SK-N-SH (cell line): ENCODE results near the gene SEMA6C. TPM values are rescaled to one million over a fixed set of nuclear protein-coding genes. Genes with fewer than 3 reads are reported as not detected.

Experiments used
- CTCF ChIA-PET: fragments of 300-600, 350-600 bp; formaldehyde crosslinking; extraction: SDS; loops from one replicate; lab custom pipeline; 2021; lab: Yijun Ruan, JAX
- POLR2A ChIA-PET: fragments of 350-600 bp; sonication (Branson Sonifier 250); formaldehyde crosslinking; extraction: SDS; loops from one replicate; lab custom pipeline; 2020; ENCODE audit warnings: antibody characterized with exemption, inconsistent platforms; lab: Yijun Ruan, JAX
- DNase-seq: peaks from one replicate; pipeline ENCODE4 v3.0.0; 2012
- H2AFZ ChIP-seq: fragments of 200-600 bp; sonication (generic); 2 replicates; pipeline ENCODE4 v1.8.1; 2016; ENCODE audit warnings: antibody characterized with exemption, mild to moderate bottlenecking, low read depth
- H3F3A ChIP-seq: fragments of 200-600 bp; sonication (generic); replicated peaks from 2 replicates; pipeline ENCODE3; 2016; ENCODE audit warnings: antibody characterized with exemption, mild to moderate bottlenecking; ENCODE audit not compliant: insufficient read depth
- H3K27ac ChIP-seq, 2 experiments: fragments of 200-500 bp in 1 of 2; fragments of 200-600 bp in 1 of 2; sonication (Bioruptor generic) in 1 of 2; sonication (generic), shearing (Covaris generic) in 1 of 2; 2 replicates each; pipeline versions ENCODE4 v1.5.1 to v1.6.1; 2014 to 2016; ENCODE audit warnings: low read depth in 2 of 2, inconsistent platforms in 1 of 2, low read length in 1 of 2, mild to moderate bottlenecking in 1 of 2, mixed read lengths in 1 of 2
- H3K27me3 ChIP-seq: fragments of 200-600 bp; sonication (generic), shearing (Covaris generic); 2 replicates; pipeline ENCODE4 v1.6.1; 2016; ENCODE audit warnings: mixed run types; ENCODE audit not compliant: insufficient read depth
- H3K36me3 ChIP-seq, 2 experiments: fragments of 200-500 bp in 1 of 2; fragments of 200-600 bp in 1 of 2; sonication (Bioruptor generic) in 1 of 2; sonication (generic) in 1 of 2; replicated peaks in 1 of 2; 2 replicates each; pipeline versions ENCODE3 to v1.5.1; 2014 to 2016; ENCODE audit warnings: low read length in 1 of 2, mild to moderate bottlenecking in 1 of 2; ENCODE audit not compliant: insufficient read depth in 2 of 2, control insufficient read depth in 1 of 2
- H3K4me1 ChIP-seq, 2 experiments: fragments of 200-500 bp in 1 of 2; fragments of 200-600 bp in 1 of 2; sonication (Bioruptor generic) in 1 of 2; sonication (generic), shearing (Covaris generic) in 1 of 2; 2 replicates each; pipeline versions ENCODE4 v1.5.1 to v1.6.1; 2014 to 2016; ENCODE audit warnings: low read depth in 1 of 2, low read length in 1 of 2, mixed run types in 1 of 2; ENCODE audit not compliant: insufficient read depth in 2 of 2, control insufficient read depth in 1 of 2
- H3K4me2 ChIP-seq: fragments of 200-600 bp; sonication (generic), shearing (Covaris generic); 2 replicates; pipeline ENCODE4 v1.6.1; 2017; ENCODE audit warnings: mixed run types
- H3K4me3 ChIP-seq, 2 experiments: fragments of 200-500 bp in 1 of 2; fragments of 200-600 bp in 1 of 2; sonication (Bioruptor generic) in 1 of 2; sonication (generic), shearing (Covaris generic) in 1 of 2; 2 replicates each; pipeline versions ENCODE4 v1.5.1 to v1.8.1; 2014 to 2016; ENCODE audit warnings: low read depth in 2 of 2, inconsistent platforms in 1 of 2, low read length in 1 of 2, mild to moderate bottlenecking in 1 of 2, mixed read lengths in 1 of 2, moderate library complexity in 1 of 2
- H3K79me2 ChIP-seq: fragments of 200-600 bp; sonication (generic); 2 replicates; pipeline ENCODE4 v1.8.1; 2017; ENCODE audit warnings: mild to moderate bottlenecking; ENCODE audit not compliant: insufficient read depth
- H3K9ac ChIP-seq: fragments of 200-600 bp; sonication (generic); 2 replicates; pipeline ENCODE4 v1.6.1; 2017; ENCODE audit warnings: mixed run types
- H3K9me2 ChIP-seq: fragments of 200-600 bp; sonication (generic); 2 replicates; pipeline ENCODE4 v1.6.1; 2017; ENCODE audit warnings: mixed run types
- H3K9me3 ChIP-seq: fragments of 200-600 bp; sonication (generic); 2 replicates; pipeline ENCODE4 v1.6.1; 2017; ENCODE audit warnings: mixed run types, mild to moderate bottlenecking, moderate library complexity
- H4K20me1 ChIP-seq: fragments of 200-600 bp; sonication (generic); 2 replicates; pipeline ENCODE4 v1.6.1; 2017; ENCODE audit warnings: mild to moderate bottlenecking, mixed run types; ENCODE audit not compliant: insufficient read depth
- EP300 ChIP-seq, 2 experiments: IDR thresholded peaks; 2 replicates each; pipeline versions ENCODE4 v1.4.0 to v1.6.1; 2012; ENCODE audit warnings: borderline replicate concordance in 1 of 2, low read depth in 1 of 2, low read length in 1 of 2
- FOSL2 ChIP-seq: IDR thresholded peaks from 2 replicates; pipeline ENCODE4 v1.4.0; 2012; ENCODE audit warnings: low read depth, mild to moderate bottlenecking, moderate library complexity, borderline replicate concordance
- FOXJ3 ChIP-seq: sonication (generic); formaldehyde crosslinking; IDR thresholded peaks from 2 replicates; pipeline ENCODE4 v1.5.1; 2020; ENCODE audit warnings: mild to moderate bottlenecking, missing genetic modification reagents
- FOXM1 ChIP-seq: IDR thresholded peaks from 2 replicates; pipeline ENCODE4 v1.4.0; 2012; ENCODE audit warnings: low read depth, mild to moderate bottlenecking
- GABPA ChIP-seq: IDR thresholded peaks from 2 replicates; pipeline ENCODE4 v1.4.0; 2012; ENCODE audit warnings: low read depth, mild to moderate bottlenecking
- NRF1 ChIP-seq: IDR thresholded peaks from 2 replicates; pipeline ENCODE4 v1.6.1; 2012; ENCODE audit warnings: low read depth, mild to moderate bottlenecking, low read length
- RXRA ChIP-seq: IDR thresholded peaks from 2 replicates; pipeline ENCODE4 v1.4.0; 2012; ENCODE audit warnings: low read depth, mild to moderate bottlenecking, borderline replicate concordance
- TAF1 ChIP-seq: IDR thresholded peaks from 2 replicates; pipeline ENCODE4 v1.6.1; 2012; ENCODE audit warnings: low read depth, mild to moderate bottlenecking, low read length, moderate library complexity, borderline replicate concordance
- TEAD4 ChIP-seq: IDR thresholded peaks from 2 replicates; pipeline ENCODE4 v1.4.0; 2012; ENCODE audit warnings: mild to moderate bottlenecking, borderline replicate concordance; ENCODE audit not compliant: insufficient read depth
- YY1 ChIP-seq: IDR thresholded peaks from 2 replicates; pipeline ENCODE4 v1.4.0; 2012; ENCODE audit warnings: low read depth, mild to moderate bottlenecking
- WGBS: methylation state at CpG from one replicate; pipeline ENCODE4 v1.1.6; 2017; ENCODE audit warnings: low lambda C conversion rate; 5-methylcytosine and 5-hydroxymethylcytosine counted together
- polyA plus RNA-seq, 3 experiments: library from polyadenylated mRNA; depleted of rRNA; stranded (reverse); fragments of >200 nt; gene quantifications; 2 replicates each; pipeline ENCODE4 v1.2.3, GENCODE V29; 2012
- TF ChIP-seq, protein P1 (sequence below): IDR thresholded peaks from 2 replicates; pipeline ENCODE4; 2012
- TF ChIP-seq, protein P2 (sequence below): fragments of 150-350 bp; IDR thresholded peaks from 2 replicates; pipeline ENCODE4 v1.6.1; 2017; ENCODE audit warnings: antibody characterized with exemption, low read length, low read depth, borderline replicate concordance
- TF ChIP-seq, protein P3 (sequence below): IDR thresholded peaks from 2 replicates; pipeline ENCODE4 v1.4.0; 2012; ENCODE audit warnings: low read depth
- TF ChIP-seq, protein P4 (sequence below): fragments of 200-600 bp; sonication (generic); IDR thresholded peaks from 2 replicates; pipeline ENCODE4 v1.6.1; 2017; ENCODE audit warnings: antibody characterized with exemption, mild to moderate bottlenecking, moderate library complexity

Gene SEMA6C
- polyA plus RNA-seq, 1 of the 3 experiments (the other 2 are of a cell fraction): 4.0 TPM

DNA sequence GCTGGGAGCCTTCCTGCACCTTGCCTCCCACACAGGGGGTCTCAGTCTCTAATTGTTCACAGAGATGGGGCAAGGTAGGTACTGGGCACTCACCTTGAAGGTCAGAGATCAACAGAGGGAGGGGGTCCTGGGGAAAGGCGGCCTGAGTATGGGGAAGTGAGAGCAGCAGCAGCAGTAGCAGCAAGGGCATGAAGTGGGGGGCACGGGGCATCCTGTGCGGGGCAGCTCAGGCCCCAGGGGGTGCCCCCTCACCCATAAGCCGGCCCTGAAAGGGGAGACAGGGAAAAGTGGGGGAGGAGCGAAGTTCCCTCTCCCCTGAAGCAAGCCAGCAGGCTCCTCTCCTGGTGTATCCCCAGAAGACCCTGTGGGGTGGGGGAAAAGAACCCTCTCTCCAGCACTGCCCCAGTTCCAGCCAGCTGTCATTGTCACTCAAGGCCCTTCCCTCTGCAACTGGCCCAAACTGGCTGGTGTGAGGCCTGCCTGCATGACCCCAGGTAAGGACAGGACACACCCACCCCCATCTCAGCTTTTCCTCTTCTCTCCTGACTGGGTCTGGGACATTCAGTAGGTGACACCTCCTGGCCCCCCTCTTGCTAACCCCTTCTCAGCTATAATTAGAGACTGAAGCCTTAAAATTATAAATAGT, 3.9 kb downstream of the SEMA6C start:
- no peak overlapping the region for H3K4me3 ChIP-seq
- POLR2A ChIA-PET: interaction anchor here (1.2 kb wide), 1 partner anchor 83 kb away, joined by 3 read pairs; the partner anchor contains the start of gene MLLT11
- H2AFZ ChIP-seq: no peak overlapping the region
- peak; percentile 16 for DNase-seq
- no peak overlapping the region for H3K4me2 ChIP-seq
- H3K9ac ChIP-seq: no peak overlapping the region
- CTCF ChIA-PET: interaction anchor here (0.8 to 6.8 kb wide), 5 partner anchors 13 to 118 kb away, joined by 3 to 40 read pairs (median 4); partner anchors contain the start of genes MLLT11 and TNFAIP8L2
- WGBS: 68% methylated on average over 5 of the region's 5 CpGs
- no peaks in the 10 kb centered on the region for H3K79me2 ChIP-seq
- no peaks in the 10 kb centered on the region for H3K27me3 ChIP-seq
- no peak overlapping the region for H3K27ac ChIP-seq
- TF ChIP-seq FOXJ3 (CRISPR knock-in tag) (no peak), NRF1 (no peak), YY1 (no peak), TAF1 (no peak), FOSL2 (no peak), TEAD4 (no peak), GABPA (no peak), EP300 (IDR thresholded peaks at IDR 0.05; ENCODE audit: borderline replicate concordance in 1 of 2, low read depth in 1 of 2, low read length in 1 of 2) (no peak), FOXM1 (no peak), RXRA (no peak)
- TF ChIP-seq, protein P1, sequence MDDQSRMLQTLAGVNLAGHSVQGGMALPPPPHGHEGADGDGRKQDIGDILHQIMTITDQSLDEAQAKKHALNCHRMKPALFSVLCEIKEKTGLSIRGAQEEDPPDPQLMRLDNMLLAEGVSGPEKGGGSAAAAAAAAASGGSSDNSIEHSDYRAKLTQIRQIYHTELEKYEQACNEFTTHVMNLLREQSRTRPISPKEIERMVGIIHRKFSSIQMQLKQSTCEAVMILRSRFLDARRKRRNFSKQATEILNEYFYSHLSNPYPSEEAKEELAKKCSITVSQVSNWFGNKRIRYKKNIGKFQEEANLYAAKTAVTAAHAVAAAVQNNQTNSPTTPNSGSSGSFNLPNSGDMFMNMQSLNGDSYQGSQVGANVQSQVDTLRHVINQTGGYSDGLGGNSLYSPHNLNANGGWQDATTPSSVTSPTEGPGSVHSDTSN: no peak
- TF ChIP-seq, protein P2, sequence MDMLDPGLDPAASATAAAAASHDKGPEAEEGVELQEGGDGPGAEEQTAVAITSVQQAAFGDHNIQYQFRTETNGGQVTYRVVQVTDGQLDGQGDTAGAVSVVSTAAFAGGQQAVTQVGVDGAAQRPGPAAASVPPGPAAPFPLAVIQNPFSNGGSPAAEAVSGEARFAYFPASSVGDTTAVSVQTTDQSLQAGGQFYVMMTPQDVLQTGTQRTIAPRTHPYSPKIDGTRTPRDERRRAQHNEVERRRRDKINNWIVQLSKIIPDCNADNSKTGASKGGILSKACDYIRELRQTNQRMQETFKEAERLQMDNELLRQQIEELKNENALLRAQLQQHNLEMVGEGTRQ: no peak
- TF ChIP-seq, protein P3, sequence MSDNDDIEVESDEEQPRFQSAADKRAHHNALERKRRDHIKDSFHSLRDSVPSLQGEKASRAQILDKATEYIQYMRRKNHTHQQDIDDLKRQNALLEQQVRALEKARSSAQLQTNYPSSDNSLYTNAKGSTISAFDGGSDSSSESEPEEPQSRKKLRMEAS: no peak
- TF ChIP-seq, protein P4, sequence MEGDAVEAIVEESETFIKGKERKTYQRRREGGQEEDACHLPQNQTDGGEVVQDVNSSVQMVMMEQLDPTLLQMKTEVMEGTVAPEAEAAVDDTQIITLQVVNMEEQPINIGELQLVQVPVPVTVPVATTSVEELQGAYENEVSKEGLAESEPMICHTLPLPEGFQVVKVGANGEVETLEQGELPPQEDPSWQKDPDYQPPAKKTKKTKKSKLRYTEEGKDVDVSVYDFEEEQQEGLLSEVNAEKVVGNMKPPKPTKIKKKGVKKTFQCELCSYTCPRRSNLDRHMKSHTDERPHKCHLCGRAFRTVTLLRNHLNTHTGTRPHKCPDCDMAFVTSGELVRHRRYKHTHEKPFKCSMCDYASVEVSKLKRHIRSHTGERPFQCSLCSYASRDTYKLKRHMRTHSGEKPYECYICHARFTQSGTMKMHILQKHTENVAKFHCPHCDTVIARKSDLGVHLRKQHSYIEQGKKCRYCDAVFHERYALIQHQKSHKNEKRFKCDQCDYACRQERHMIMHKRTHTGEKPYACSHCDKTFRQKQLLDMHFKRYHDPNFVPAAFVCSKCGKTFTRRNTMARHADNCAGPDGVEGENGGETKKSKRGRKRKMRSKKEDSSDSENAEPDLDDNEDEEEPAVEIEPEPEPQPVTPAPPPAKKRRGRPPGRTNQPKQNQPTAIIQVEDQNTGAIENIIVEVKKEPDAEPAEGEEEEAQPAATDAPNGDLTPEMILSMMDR: no peak
- H4K20me1 ChIP-seq: no peaks in the 10 kb centered on the region
- peaks cover 0 to 21% of the 10 kb centered on the region in 2 experiments; a peak in 1 of 4 replicates for H3K4me1 ChIP-seq
- no peaks in the 10 kb centered on the region for H3K36me3 ChIP-seq
- no peaks in the 10 kb centered on the region for H3F3A ChIP-seq
- no peaks in the 10 kb centered on the region for H3K9me3 ChIP-seq
- no peaks in the 10 kb centered on the region for H3K9me2 ChIP-seq
